HL-60 (cell line): ENCODE measurements around the gene TMEM145.

Experiments
- DNase-seq, 2 experiments: peaks; one replicate each; pipeline ENCODE4 v3.0.0-alpha.2; 2010 to 2020; ENCODE audit warnings: low read depth in 1 of 2, low spot score in 1 of 2
- H3K27ac ChIP-seq: fragments of 250-450 bp; sonication (Bioruptor Pico); replicated peaks from 2 replicates; pipeline ENCODE4 v1.5.1; 2020; ENCODE audit warnings: mild to moderate bottlenecking, moderate library complexity
- H3K27me3 ChIP-seq: fragments of 250-450 bp; sonication (Bioruptor Pico); 2 replicates; pipeline ENCODE4 v1.5.1; 2021; ENCODE audit warnings: mild to moderate bottlenecking, moderate library complexity; ENCODE audit not compliant: insufficient read depth, poor library complexity, severe bottlenecking
- H3K4me3 ChIP-seq: replicated peaks from 2 replicates; pipeline ENCODE4 v1.5.1; 2011; ENCODE audit warnings: mild to moderate bottlenecking, control low read depth, low read length; ENCODE audit not compliant: insufficient read depth
- CTCF ChIP-seq: IDR thresholded peaks from one replicate; pipeline ENCODE4 v1.5.1; 2011; ENCODE audit warnings: low read length, control low read depth, inconsistent platforms; ENCODE audit not compliant: insufficient read depth
- GABPA ChIP-seq: IDR thresholded peaks from 2 replicates; pipeline ENCODE4 v1.6.1; 2012; ENCODE audit warnings: low read depth
- POLR2AphosphoS5 ChIP-seq: IDR thresholded peaks from 2 replicates; pipeline ENCODE4 v1.6.1; 2012; ENCODE audit warnings: low read depth
- SPI1 ChIP-seq: IDR thresholded peaks from 2 replicates; pipeline ENCODE4 v1.6.1; 2012; ENCODE audit warnings: low read depth, mild to moderate bottlenecking, borderline replicate concordance
- TF ChIP-seq, protein P1 (sequence below): IDR thresholded peaks from 2 replicates; pipeline ENCODE4 v1.6.1; 2012; ENCODE audit warnings: low read depth; ENCODE audit not compliant: insufficient replicate concordance

The TMEM145 gene

GRCh38 chr19:42293948-42294347, 19.2 kb upstream of the TMEM145 start:
- TF ChIP-seq SPI1 (no peak), CTCF (no peak), GABPA (no peak), POLR2AphosphoS5 (no peak)
- TF ChIP-seq, protein P1, sequence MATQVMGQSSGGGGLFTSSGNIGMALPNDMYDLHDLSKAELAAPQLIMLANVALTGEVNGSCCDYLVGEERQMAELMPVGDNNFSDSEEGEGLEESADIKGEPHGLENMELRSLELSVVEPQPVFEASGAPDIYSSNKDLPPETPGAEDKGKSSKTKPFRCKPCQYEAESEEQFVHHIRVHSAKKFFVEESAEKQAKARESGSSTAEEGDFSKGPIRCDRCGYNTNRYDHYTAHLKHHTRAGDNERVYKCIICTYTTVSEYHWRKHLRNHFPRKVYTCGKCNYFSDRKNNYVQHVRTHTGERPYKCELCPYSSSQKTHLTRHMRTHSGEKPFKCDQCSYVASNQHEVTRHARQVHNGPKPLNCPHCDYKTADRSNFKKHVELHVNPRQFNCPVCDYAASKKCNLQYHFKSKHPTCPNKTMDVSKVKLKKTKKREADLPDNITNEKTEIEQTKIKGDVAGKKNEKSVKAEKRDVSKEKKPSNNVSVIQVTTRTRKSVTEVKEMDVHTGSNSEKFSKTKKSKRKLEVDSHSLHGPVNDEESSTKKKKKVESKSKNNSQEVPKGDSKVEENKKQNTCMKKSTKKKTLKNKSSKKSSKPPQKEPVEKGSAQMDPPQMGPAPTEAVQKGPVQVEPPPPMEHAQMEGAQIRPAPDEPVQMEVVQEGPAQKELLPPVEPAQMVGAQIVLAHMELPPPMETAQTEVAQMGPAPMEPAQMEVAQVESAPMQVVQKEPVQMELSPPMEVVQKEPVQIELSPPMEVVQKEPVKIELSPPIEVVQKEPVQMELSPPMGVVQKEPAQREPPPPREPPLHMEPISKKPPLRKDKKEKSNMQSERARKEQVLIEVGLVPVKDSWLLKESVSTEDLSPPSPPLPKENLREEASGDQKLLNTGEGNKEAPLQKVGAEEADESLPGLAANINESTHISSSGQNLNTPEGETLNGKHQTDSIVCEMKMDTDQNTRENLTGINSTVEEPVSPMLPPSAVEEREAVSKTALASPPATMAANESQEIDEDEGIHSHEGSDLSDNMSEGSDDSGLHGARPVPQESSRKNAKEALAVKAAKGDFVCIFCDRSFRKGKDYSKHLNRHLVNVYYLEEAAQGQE, result no peak
- no peak overlapping the region for H3K27ac ChIP-seq

GRCh38 chr19:42294471-42295137, 18.5 kb upstream of the TMEM145 start:
- TF ChIP-seq, protein P1, result no peak
- TF ChIP-seq POLR2AphosphoS5 (no peak), SPI1 (no peak)
- H3K27ac ChIP-seq, result no peak overlapping the region
- no peak for DNase-seq

More at GRCh38 chr19:42293948-42294347, 19.2 kb upstream of the TMEM145 start:
- no peaks in the 10 kb centered on the region for H3K27me3 ChIP-seq
- H3K4me3 ChIP-seq, result no peak overlapping the region
- DNase-seq, result no peak

DNA sequence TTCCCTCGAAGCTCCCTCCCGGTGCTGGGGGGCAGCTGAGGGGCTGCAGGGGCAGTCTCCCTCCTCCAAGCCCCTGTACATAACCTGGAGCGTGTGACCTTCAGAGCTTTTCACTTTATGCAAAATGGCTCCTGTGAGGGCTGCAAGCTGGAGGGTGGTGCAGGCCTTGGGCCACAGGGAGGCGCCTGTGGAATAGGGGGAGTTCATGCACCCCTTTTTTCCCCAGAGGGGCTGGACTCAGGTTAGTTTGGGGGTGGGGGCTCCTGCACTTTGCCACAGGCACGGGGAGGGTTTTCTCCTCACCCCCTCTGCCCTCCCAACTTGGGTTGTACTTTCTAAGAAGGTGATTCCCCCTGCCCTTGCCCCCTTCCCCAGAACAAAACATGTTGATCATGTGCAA, 17.8 kb upstream of the TMEM145 start:
- Histone ChIP-seq H3K27me3 (no peaks in the 10 kb centered on the region), H3K4me3 (no peak overlapping the region), H3K27ac (no peak overlapping the region)
- TF ChIP-seq CTCF (no peak), GABPA (no peak), POLR2AphosphoS5 (no peak), SPI1 (no peak)
- TF ChIP-seq, protein P1, result no peak
- no peak for DNase-seq

More at GRCh38 chr19:42294471-42295137, 18.5 kb upstream of the TMEM145 start:
- H3K27me3 ChIP-seq, result no peaks in the 10 kb centered on the region
- H3K4me3 ChIP-seq, result no peak overlapping the region
